ENCODE results near the gene PTPN6. TPM values are rescaled to one million over a fixed set of nuclear protein-coding genes. Genes with fewer than 3 reads are reported as not detected.

PTPN6 gene
- total RNA-seq, 1 donor from 2014 or later: 15.6 TPM

DNA sequence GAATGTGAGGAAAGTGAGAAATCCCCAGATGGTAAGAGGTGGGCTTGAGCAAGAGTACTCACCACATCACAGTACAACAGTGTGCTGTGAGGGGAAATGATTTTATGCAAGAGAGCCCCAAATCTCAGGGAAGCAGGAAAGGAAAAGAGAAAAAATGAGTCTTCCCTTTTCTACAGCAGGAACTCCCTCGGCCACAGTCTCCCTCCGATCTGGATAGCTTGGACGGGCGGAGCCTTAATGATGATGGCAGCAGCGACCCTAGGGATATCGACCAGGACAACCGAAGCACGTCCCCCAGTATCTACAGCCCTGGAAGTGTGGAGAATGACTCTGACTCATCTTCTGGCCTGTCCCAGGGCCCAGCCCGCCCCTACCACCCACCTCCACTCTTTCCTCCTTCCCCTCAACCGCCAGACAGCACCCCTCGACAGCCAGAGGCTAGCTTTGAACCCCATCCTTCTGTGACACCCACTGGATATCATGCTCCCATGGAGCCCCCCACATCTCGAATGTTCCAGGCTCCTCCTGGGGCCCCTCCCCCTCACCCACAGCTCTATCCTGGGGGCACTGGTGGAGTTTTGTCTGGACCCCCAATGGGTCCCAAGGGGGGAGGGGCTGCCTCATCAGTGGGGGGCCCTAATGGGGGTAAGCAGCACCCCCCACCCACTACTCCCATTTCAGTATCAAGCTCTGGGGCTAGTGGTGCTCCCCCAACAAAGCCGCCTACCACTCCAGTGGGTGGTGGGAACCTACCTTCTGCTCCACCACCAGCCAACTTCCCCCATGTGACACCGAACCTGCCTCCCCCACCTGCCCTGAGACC lies 15.6 kb upstream of the PTPN6 start:
- peaks cover 48% of the 10 kb centered on the region for H3K36me3 Mint-ChIP-seq
- H3K27ac Mint-ChIP-seq: peak overlapping the region; percentile 82
- DNase-seq (ENCODE audit: extremely low spot score, unreplicated experiment): no peak
- no peaks in the 10 kb centered on the region for H3K9me3 Mint-ChIP-seq
- TF ChIP-seq, protein P1, sequence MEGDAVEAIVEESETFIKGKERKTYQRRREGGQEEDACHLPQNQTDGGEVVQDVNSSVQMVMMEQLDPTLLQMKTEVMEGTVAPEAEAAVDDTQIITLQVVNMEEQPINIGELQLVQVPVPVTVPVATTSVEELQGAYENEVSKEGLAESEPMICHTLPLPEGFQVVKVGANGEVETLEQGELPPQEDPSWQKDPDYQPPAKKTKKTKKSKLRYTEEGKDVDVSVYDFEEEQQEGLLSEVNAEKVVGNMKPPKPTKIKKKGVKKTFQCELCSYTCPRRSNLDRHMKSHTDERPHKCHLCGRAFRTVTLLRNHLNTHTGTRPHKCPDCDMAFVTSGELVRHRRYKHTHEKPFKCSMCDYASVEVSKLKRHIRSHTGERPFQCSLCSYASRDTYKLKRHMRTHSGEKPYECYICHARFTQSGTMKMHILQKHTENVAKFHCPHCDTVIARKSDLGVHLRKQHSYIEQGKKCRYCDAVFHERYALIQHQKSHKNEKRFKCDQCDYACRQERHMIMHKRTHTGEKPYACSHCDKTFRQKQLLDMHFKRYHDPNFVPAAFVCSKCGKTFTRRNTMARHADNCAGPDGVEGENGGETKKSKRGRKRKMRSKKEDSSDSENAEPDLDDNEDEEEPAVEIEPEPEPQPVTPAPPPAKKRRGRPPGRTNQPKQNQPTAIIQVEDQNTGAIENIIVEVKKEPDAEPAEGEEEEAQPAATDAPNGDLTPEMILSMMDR (conservative IDR thresholded peaks at IDR 0.05): no peak
- H3K4me3 Mint-ChIP-seq: peak overlapping the region; percentile 82
- no peaks in the 10 kb centered on the region for H3K27me3 Mint-ChIP-seq
- peaks cover 32% of the 10 kb centered on the region for H3K4me1 Mint-ChIP-seq (ENCODE audit: unreplicated experiment)

DNA sequence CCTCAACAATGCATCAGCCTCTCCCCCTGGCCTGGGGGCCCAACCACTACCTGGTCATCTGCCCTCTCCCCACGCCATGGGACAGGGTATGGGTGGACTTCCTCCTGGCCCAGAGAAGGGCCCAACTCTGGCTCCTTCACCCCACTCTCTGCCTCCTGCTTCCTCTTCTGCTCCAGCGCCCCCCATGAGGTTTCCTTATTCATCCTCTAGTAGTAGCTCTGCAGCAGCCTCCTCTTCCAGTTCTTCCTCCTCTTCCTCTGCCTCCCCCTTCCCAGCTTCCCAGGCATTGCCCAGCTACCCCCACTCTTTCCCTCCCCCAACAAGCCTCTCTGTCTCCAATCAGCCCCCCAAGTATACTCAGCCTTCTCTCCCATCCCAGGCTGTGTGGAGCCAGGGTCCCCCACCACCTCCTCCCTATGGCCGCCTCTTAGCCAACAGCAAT lies 14.9 kb upstream of the PTPN6 start:
- DNase-seq (ENCODE audit: extremely low spot score, unreplicated experiment): no peak
- H3K27ac Mint-ChIP-seq: peak overlapping the region; percentile 82
- H3K27me3 Mint-ChIP-seq: no peaks in the 10 kb centered on the region
- TF ChIP-seq, protein P1 (conservative IDR thresholded peaks at IDR 0.05): no peak
- H3K9me3 Mint-ChIP-seq: no peaks in the 10 kb centered on the region
- H3K4me3 Mint-ChIP-seq: peak overlapping the region; percentile 82
- H3K36me3 Mint-ChIP-seq: peaks cover 47% of the 10 kb centered on the region
- peaks cover 28% of the 10 kb centered on the region for H3K4me1 Mint-ChIP-seq (ENCODE audit: unreplicated experiment)

DNA sequence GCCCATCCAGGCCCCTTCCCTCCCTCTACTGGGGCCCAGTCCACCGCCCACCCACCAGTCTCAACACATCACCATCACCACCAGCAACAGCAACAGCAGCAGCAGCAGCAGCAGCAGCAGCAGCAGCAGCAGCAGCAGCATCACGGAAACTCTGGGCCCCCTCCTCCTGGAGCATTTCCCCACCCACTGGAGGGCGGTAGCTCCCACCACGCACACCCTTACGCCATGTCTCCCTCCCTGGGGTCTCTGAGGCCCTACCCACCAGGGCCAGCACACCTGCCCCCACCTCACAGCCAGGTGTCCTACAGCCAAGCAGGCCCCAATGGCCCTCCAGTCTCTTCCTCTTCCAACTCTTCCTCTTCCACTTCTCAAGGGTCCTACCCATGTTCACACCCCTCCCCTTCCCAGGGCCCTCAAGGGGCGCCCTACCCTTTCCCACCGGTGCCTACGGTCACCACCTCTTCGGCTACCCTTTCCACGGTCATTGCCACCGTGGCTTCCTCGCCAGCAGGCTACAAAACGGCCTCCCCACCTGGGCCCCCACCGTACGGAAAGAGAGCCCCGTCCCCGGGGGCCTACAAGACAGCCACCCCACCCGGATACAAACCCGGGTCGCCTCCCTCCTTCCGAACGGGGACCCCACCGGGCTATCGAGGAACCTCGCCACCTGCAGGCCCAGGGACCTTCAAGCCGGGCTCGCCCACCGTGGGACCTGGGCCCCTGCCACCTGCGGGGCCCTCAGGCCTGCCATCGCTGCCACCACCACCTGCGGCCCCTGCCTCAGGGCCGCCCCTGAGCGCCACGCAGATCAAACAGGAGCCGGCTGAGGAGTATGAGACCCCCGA lies 14.3 kb upstream of the PTPN6 start:
- Mint-ChIP-seq H3K27ac (peak overlapping the region; percentile 94), H3K36me3 (peaks cover 50% of the 10 kb centered on the region), H3K4me3 (peak overlapping the region; percentile 90), H3K4me1 (ENCODE audit: unreplicated experiment) (peaks cover 28% of the 10 kb centered on the region), H3K27me3 (no peaks in the 10 kb centered on the region), H3K9me3 (no peaks in the 10 kb centered on the region)
- TF ChIP-seq, protein P1 (conservative IDR thresholded peaks at IDR 0.05): no peak
- no peak for DNase-seq (ENCODE audit: extremely low spot score, unreplicated experiment)

DNA sequence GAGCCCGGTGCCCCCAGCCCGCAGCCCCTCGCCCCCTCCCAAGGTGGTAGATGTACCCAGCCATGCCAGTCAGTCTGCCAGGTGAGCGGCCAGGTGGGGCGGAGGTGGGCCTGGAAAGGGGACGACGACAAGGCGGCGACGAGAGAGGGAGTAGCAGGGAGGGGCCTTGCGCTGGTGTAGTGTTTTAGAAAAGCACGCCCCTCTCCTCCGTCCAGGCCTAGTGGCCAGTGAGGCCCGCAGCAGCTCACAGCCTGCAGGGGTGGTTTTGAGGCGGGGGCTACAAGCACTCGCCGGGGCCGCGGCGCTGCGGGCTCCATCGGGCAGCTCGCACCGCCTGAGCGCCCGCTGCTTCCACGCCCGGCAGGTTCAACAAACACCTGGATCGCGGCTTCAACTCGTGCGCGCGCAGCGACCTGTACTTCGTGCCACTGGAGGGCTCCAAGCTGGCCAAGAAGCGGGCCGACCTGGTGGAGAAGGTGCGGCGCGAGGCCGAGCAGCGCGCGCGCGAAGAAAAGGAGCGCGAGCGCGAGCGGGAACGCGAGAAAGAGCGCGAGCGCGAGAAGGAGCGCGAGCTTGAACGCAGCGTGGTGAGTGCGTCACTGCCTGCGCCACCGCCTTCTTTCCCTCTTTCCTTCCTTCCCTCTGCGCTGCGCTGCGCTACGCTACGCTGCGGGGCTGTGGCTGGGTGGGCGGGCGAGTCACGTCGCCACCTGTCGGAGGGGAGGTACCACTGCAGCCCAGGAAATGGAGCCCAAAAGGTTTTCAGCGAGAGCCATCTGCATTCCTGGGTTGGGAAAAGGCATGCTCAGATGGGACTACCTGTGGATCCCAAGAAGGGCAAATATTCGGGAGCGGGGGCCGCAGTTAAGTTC lies 13.4 kb upstream of the PTPN6 start:
- DNase-seq (ENCODE audit: extremely low spot score, unreplicated experiment): peak; percentile 94
- Mint-ChIP-seq H3K27ac (peak overlapping the region; percentile 94), H3K36me3 (peaks cover 46% of the 10 kb centered on the region), H3K4me3 (peak overlapping the region; percentile 90), H3K9me3 (no peaks in the 10 kb centered on the region), H3K27me3 (no peaks in the 10 kb centered on the region), H3K4me1 (ENCODE audit: unreplicated experiment) (peaks cover 25% of the 10 kb centered on the region)
- TF ChIP-seq, protein P1 (conservative IDR thresholded peaks at IDR 0.05): peak; percentile 95

Measured in type B pancreatic cell (in vitro differentiated cells).